Measurements from ENCODE around the gene TAS2R4.
"Not testable (repeated sequence)": the region's sequence is repeated elsewhere in the genome, so short reads cannot be mapped to it uniquely, and the experiment has no call there.

TAS2R4 gene

GRCh38 chr7:141752634-141753033, 23.8 kb upstream of the TAS2R4 start:
- TF ChIP-seq CTCF (IDR thresholded peaks at IDR 0.05; ENCODE audit: insufficient read depth, low read length, poor library complexity, severe bottlenecking), result peak; percentile 14
- no peak for TF ChIP-seq EZH2phosphoT487 (conservative IDR thresholded peaks at IDR 0.05; ENCODE audit: low read length)

GRCh38 chr7:141754939-141755338, 21.5 kb upstream of the TAS2R4 start:
- Histone ChIP-seq H2AFZ (ENCODE audit: low read depth, low read length, severe bottlenecking) (no peak overlapping the region), H3K4me2 (ENCODE audit: low read depth, low read length, poor library complexity, severe bottlenecking) (no peak overlapping the region), H3K9me2 (replicated peaks; ENCODE audit: insufficient read depth, low read length) (no peaks in the 10 kb centered on the region), H3K36me3 (ENCODE audit: low read length) (peaks cover 49% of the 10 kb centered on the region), H3K27me3 (ENCODE audit: low read length) (no peaks in the 10 kb centered on the region), H3K9me3 (ENCODE audit: insufficient read depth, low read length) (peaks cover 14% of the 10 kb centered on the region; the same call in 1 of the 2 replicates), H3K9ac (ENCODE audit: low read length) (no peak overlapping the region), H4K20me1 (ENCODE audit: low read depth, low read length) (no peaks in the 10 kb centered on the region), H3F3A (ENCODE audit: insufficient read depth) (0 out of 2 replicates have a peak, but pooled peaks cover under 1% of the 10 kb centered on the region), H3K4me3 (ENCODE audit: insufficient read depth, low read length, poor library complexity, severe bottlenecking) (no peak overlapping the region), H3K79me2 (ENCODE audit: insufficient read depth, low read length) (no peaks in the 10 kb centered on the region), H3K27ac (ENCODE audit: low read depth, low read length) (no peak overlapping the region)
- TF ChIP-seq CTCF (IDR thresholded peaks at IDR 0.05; ENCODE audit: insufficient read depth, low read length, poor library complexity, severe bottlenecking) (peak; percentile 28), EZH2phosphoT487 (conservative IDR thresholded peaks at IDR 0.05; ENCODE audit: low read length) (no peak)

More at GRCh38 chr7:141752634-141753033, 23.8 kb upstream of the TAS2R4 start:
- Histone ChIP-seq H3K4me3 (ENCODE audit: insufficient read depth, low read length, poor library complexity, severe bottlenecking) (no peak overlapping the region), H3K9me2 (replicated peaks; ENCODE audit: insufficient read depth, low read length) (no peaks in the 10 kb centered on the region), H3K27me3 (ENCODE audit: low read length) (no peaks in the 10 kb centered on the region), H3K79me2 (ENCODE audit: insufficient read depth, low read length) (no peaks in the 10 kb centered on the region), H4K20me1 (ENCODE audit: low read depth, low read length) (no peaks in the 10 kb centered on the region), H3K27ac (ENCODE audit: low read depth, low read length) (no peak overlapping the region), H3K9me3 (ENCODE audit: insufficient read depth, low read length) (peaks cover 16% of the 10 kb centered on the region; the same call in 1 of the 2 replicates), H3K9ac (ENCODE audit: low read length) (no peak overlapping the region), H2AFZ (ENCODE audit: low read depth, low read length, severe bottlenecking) (no peak overlapping the region), H3K4me2 (ENCODE audit: low read depth, low read length, poor library complexity, severe bottlenecking) (no peak overlapping the region), H3K36me3 (ENCODE audit: low read length) (peaks cover 64% of the 10 kb centered on the region), H3F3A (ENCODE audit: insufficient read depth) (0 out of 2 replicates have a peak, but pooled peaks cover 4% of the 10 kb centered on the region)

GRCh38 chr7:141763797-141764196, 12.7 kb upstream of the TAS2R4 start, which contains the start of gene TAS2R3:
TSS of gene TAS2R3 (plus strand) at chr7:141764097. CDS start at chr7:141764159, 62 bp downstream.
- no peak within 1 kb of the TSS for H3K4me2 ChIP-seq (ENCODE audit: low read depth, low read length, poor library complexity, severe bottlenecking)
- H3K36me3 ChIP-seq (ENCODE audit: low read length), result 0 out of 2 replicates have a peak, but pooled peaks cover 6% of the 10 kb centered on the region
- no peak within 1 kb of the TSS for H3K9ac ChIP-seq (ENCODE audit: low read length)
- H3K4me3 ChIP-seq (ENCODE audit: insufficient read depth, low read length, poor library complexity, severe bottlenecking), result no peak within 1 kb of the TSS
- H3F3A ChIP-seq (ENCODE audit: insufficient read depth), result no peaks in the 10 kb centered on the region
- TF ChIP-seq CTCF (IDR thresholded peaks at IDR 0.05; ENCODE audit: insufficient read depth, low read length, poor library complexity, severe bottlenecking) (no peak), EZH2phosphoT487 (conservative IDR thresholded peaks at IDR 0.05; ENCODE audit: low read length) (no peak)
- no peaks in the 10 kb centered on the region for H3K9me2 ChIP-seq (replicated peaks; ENCODE audit: insufficient read depth, low read length)
- H2AFZ ChIP-seq (ENCODE audit: low read depth, low read length, severe bottlenecking), result no peak within 1 kb of the TSS
- no peak within 1 kb of the TSS for H3K27ac ChIP-seq (ENCODE audit: low read depth, low read length)
- H3K79me2 ChIP-seq (ENCODE audit: insufficient read depth, low read length), result no peaks in the 10 kb centered on the region
- no peaks in the 10 kb centered on the region for H3K27me3 ChIP-seq (ENCODE audit: low read length)
- H4K20me1 ChIP-seq (ENCODE audit: low read depth, low read length), result no peaks in the 10 kb centered on the region
- no peaks in the 10 kb centered on the region for H3K9me3 ChIP-seq (ENCODE audit: insufficient read depth, low read length)

- H3K36me3 ChIP-seq (ENCODE audit: low read length); H3K4me3 ChIP-seq (ENCODE audit: insufficient read depth, low read length, poor library complexity, severe bottlenecking); H3K27ac ChIP-seq (ENCODE audit: low read depth, low read length); H3K27me3 ChIP-seq (ENCODE audit: low read length); H3F3A ChIP-seq (ENCODE audit: insufficient read depth); H4K20me1 ChIP-seq (ENCODE audit: low read depth, low read length); H3K4me2 ChIP-seq (ENCODE audit: low read depth, low read length, poor library complexity, severe bottlenecking); H3K9me2 ChIP-seq (replicated peaks; ENCODE audit: insufficient read depth, low read length); H3K9ac ChIP-seq (ENCODE audit: low read length); H3K9me3 ChIP-seq (ENCODE audit: insufficient read depth, low read length); H2AFZ ChIP-seq (ENCODE audit: low read depth, low read length, severe bottlenecking); H3K79me2 ChIP-seq (ENCODE audit: insufficient read depth, low read length): not testable (repeated sequence)
These were observed 6.3 kb upstream of the TAS2R4 start for GRCh38 chr7:141770083-141770583.
